Mesenchymal stem cell (in vitro differentiated cells and primary cell): ENCODE measurements around the gene MEGF11.

Experiments used
- DNase-seq: peaks from one replicate; pipeline ENCODE4 v3.0.0-alpha.2; 2013
- H2AFZ ChIP-seq: one replicate; pipeline ENCODE4 v1.6.1; 2013; ENCODE audit warnings: low read depth, mild to moderate bottlenecking, control low read depth, inconsistent platforms, low read length, moderate library complexity
- H2AK5ac ChIP-seq: 2 replicates; pipeline ENCODE4 v1.6.1; 2013; ENCODE audit warnings: low read length, moderate library complexity, mild to moderate bottlenecking, inconsistent platforms; ENCODE audit not compliant: severe bottlenecking
- H2BK120ac ChIP-seq: one replicate; pipeline ENCODE4 v1.6.1; 2013; ENCODE audit warnings: low read depth, mild to moderate bottlenecking, inconsistent platforms, low read length, moderate library complexity
- H2BK12ac ChIP-seq, 2 experiments: one replicate each; pipeline ENCODE4 v1.6.1; 2013; ENCODE audit warnings: inconsistent platforms in 2 of 2, low read length in 2 of 2, mild to moderate bottlenecking in 2 of 2, moderate library complexity in 2 of 2, control low read depth in 1 of 2
- H2BK15ac ChIP-seq: one replicate; pipeline ENCODE4 v1.6.1; 2013; ENCODE audit warnings: mild to moderate bottlenecking, low read depth, inconsistent platforms; ENCODE audit not compliant: poor library complexity, severe bottlenecking
- H2BK5ac ChIP-seq: 2 replicates; pipeline ENCODE4 v1.6.1; 2013; ENCODE audit warnings: low read depth, mild to moderate bottlenecking, low read length, control low read depth, inconsistent platforms; ENCODE audit not compliant: poor library complexity, severe bottlenecking
- H3K14ac ChIP-seq, 2 experiments: one replicate each; pipeline ENCODE4 v1.6.1; 2013; ENCODE audit warnings: inconsistent platforms in 2 of 2, low read length in 2 of 2, control low read depth in 1 of 2, mild to moderate bottlenecking in 1 of 2, moderate library complexity in 1 of 2
- H3K18ac ChIP-seq, 2 experiments: one replicate each; pipeline ENCODE4 v1.6.1; 2013; ENCODE audit warnings: inconsistent platforms in 2 of 2, low read length in 2 of 2, control low read depth in 1 of 2, low read depth in 1 of 2, mild to moderate bottlenecking in 1 of 2
- H3K23ac ChIP-seq, 2 experiments: one replicate each; pipeline ENCODE4 v1.6.1; 2013; ENCODE audit warnings: inconsistent platforms in 2 of 2, low read length in 2 of 2, mild to moderate bottlenecking in 2 of 2, moderate library complexity in 2 of 2, control low read depth in 1 of 2
- H3K27ac ChIP-seq: 2 replicates; pipeline ENCODE4 v1.5.1; 2013; ENCODE audit warnings: mild to moderate bottlenecking, moderate library complexity, low read length, control low read depth, inconsistent platforms; ENCODE audit not compliant: poor library complexity, severe bottlenecking
- H3K27me3 ChIP-seq, 2 experiments: 2 replicates each; pipeline versions ENCODE4 v1.6.1 to v1.7.0; 2013; ENCODE audit warnings: low read length in 2 of 2, mild to moderate bottlenecking in 2 of 2, moderate library complexity in 2 of 2, control low read depth in 1 of 2, inconsistent platforms in 1 of 2; ENCODE audit not compliant: control insufficient read depth in 1 of 2, insufficient read depth in 1 of 2
- H3K36me3 ChIP-seq, 2 experiments: 2 replicates each; pipeline versions ENCODE4 v1.6.1 to v1.7.0; 2013; ENCODE audit warnings: low read length in 2 of 2, control low read depth in 1 of 2, inconsistent platforms in 1 of 2, low read depth in 1 of 2, mild to moderate bottlenecking in 1 of 2; ENCODE audit not compliant: insufficient read depth in 2 of 2, control insufficient read depth in 1 of 2
- H3K4ac ChIP-seq, 2 experiments: one replicate each; pipeline ENCODE4 v1.6.1; 2013; ENCODE audit warnings: inconsistent platforms in 2 of 2, low read length in 2 of 2, mild to moderate bottlenecking in 2 of 2, moderate library complexity in 2 of 2, control low read depth in 1 of 2, low read depth in 1 of 2
- H3K4me1 ChIP-seq: 2 replicates; pipeline ENCODE4 v1.6.1; 2013; ENCODE audit warnings: low read depth, low read length, control low read depth; ENCODE audit not compliant: control insufficient read depth, insufficient read depth
- H3K4me2 ChIP-seq: 2 replicates; pipeline ENCODE4 v1.6.1; 2013; ENCODE audit warnings: low read length, mild to moderate bottlenecking, inconsistent platforms; ENCODE audit not compliant: poor library complexity, severe bottlenecking
- H3K4me3 ChIP-seq, 2 experiments: 2 replicates each; pipeline versions ENCODE4 v1.5.1 to v1.7.0; 2013; ENCODE audit warnings: low read length in 2 of 2, mild to moderate bottlenecking in 2 of 2, control low read depth in 1 of 2, low read depth in 1 of 2; ENCODE audit not compliant: insufficient read depth in 1 of 2
- H3K79me1 ChIP-seq: replicated peaks from 2 replicates; pipeline ENCODE4 v1.6.1; 2013; ENCODE audit warnings: mild to moderate bottlenecking, control low read depth, low read length, inconsistent platforms; ENCODE audit not compliant: poor library complexity, severe bottlenecking
- H3K9ac ChIP-seq: 2 replicates; pipeline ENCODE4 v1.7.0; 2013; ENCODE audit warnings: mild to moderate bottlenecking, low read length, moderate library complexity
- H3K9me3 ChIP-seq: 2 replicates; pipeline ENCODE4 v1.7.0; 2013; ENCODE audit warnings: mild to moderate bottlenecking, low read length; ENCODE audit not compliant: control insufficient read depth
- H4K8ac ChIP-seq: one replicate; pipeline ENCODE4 v1.6.1; 2013; ENCODE audit warnings: inconsistent platforms, mild to moderate bottlenecking, low read length, moderate library complexity
- H4K91ac ChIP-seq: one replicate; pipeline ENCODE4 v1.6.1; 2013; ENCODE audit warnings: mild to moderate bottlenecking, low read length, inconsistent platforms
- WGBS: methylation state at CpG from one replicate; pipeline ENCODE4 v1.1.7; 2013; ENCODE audit warnings: mixed read lengths; 5-methylcytosine and 5-hydroxymethylcytosine counted together

Gene MEGF11

DNA sequence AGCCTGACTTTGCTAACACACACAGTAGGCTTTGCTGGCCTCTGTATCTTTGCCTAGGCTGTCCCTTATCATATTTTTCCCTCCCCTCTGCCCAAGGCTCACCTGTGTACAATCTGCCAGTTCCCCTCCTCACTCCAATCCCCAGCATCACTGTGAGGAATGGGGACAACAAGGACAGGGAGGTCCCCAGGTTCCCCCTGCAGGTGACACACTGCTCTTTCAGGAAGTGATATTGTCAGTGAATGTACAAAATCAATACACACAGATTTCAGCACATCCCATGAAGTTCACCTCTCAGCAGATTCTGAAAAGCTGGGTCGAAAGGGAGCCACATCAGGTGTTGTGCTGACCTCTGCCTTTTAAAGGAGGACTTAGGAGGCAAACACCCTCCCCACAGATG, 206.8 kb downstream of the MEGF11 start:
- no peak overlapping the region for H3K18ac ChIP-seq
- no peak overlapping the region for H3K4ac ChIP-seq
- no peak overlapping the region for H3K9ac ChIP-seq
- H3K14ac ChIP-seq = no peak overlapping the region
- WGBS = 30% methylated on average over 1 of the region's 1 CpG
- no peak overlapping the region for H2BK5ac ChIP-seq
- H3K27me3 ChIP-seq = peaks cover 56 to 90% of the 10 kb centered on the region in 2 experiments
- H3K79me1 ChIP-seq = no peaks in the 10 kb centered on the region
- no peak overlapping the region for H2BK12ac ChIP-seq
- H2BK15ac ChIP-seq = no peak overlapping the region
- no peak overlapping the region for H3K23ac ChIP-seq
- H3K4me3 ChIP-seq = no peak overlapping the region
- H3K4me1 ChIP-seq = peaks cover 2% of the 10 kb centered on the region
- no peak overlapping the region for H3K27ac ChIP-seq
- no peak overlapping the region for H3K4me2 ChIP-seq
- DNase-seq = no peak
- no peak overlapping the region for H2BK120ac ChIP-seq
- H4K91ac ChIP-seq = no peak overlapping the region
- H3K9me3 ChIP-seq = peaks cover 9% of the 10 kb centered on the region
- no peak overlapping the region for H2AFZ ChIP-seq
- no peak overlapping the region for H4K8ac ChIP-seq
- H2AK5ac ChIP-seq = no peak overlapping the region
- H3K36me3 ChIP-seq = no peaks in the 10 kb centered on the region

- Histone ChIP-seq H3K4me2 (no peak overlapping the region), H2BK5ac (no peak overlapping the region), H3K4ac (no peak overlapping the region), H3K27me3 (peaks cover 55 to 91% of the 10 kb centered on the region in 2 experiments), H2AK5ac (no peak overlapping the region), H2BK120ac (no peak overlapping the region), H4K91ac (no peak overlapping the region), H3K27ac (no peak overlapping the region), H2AFZ (no peak overlapping the region), H3K9me3 (peaks cover 9% of the 10 kb centered on the region), H3K18ac (no peak overlapping the region), H3K4me3 (no peak overlapping the region), H3K23ac (no peak overlapping the region), H3K9ac (no peak overlapping the region), H4K8ac (no peak overlapping the region), H3K36me3 (no peaks in the 10 kb centered on the region), H3K79me1 (no peaks in the 10 kb centered on the region), H3K14ac (no peak overlapping the region), H3K4me1 (peaks cover 2% of the 10 kb centered on the region), H2BK12ac (no peak overlapping the region), H2BK15ac (no peak overlapping the region)
- no peak for DNase-seq
- WGBS = 87% methylated on average over 8 of the region's 8 CpGs
Observed at GRCh38 chr15:66046326-66046725, 207.2 kb downstream of the MEGF11 start.

- Histone ChIP-seq H3K18ac (no peak overlapping the region), H3K4me1 (peaks cover 2% of the 10 kb centered on the region), H4K91ac (no peak overlapping the region), H2BK12ac (no peak overlapping the region), H3K9ac (no peak overlapping the region), H3K27me3 (peaks cover 54 to 90% of the 10 kb centered on the region in 2 experiments), H2BK15ac (no peak overlapping the region), H3K79me1 (no peaks in the 10 kb centered on the region), H3K36me3 (no peaks in the 10 kb centered on the region), H3K9me3 (peaks cover 9% of the 10 kb centered on the region), H3K23ac (no peak overlapping the region), H2AFZ (no peak overlapping the region), H2BK5ac (no peak overlapping the region), H2BK120ac (no peak overlapping the region), H3K4me3 (no peak overlapping the region), H2AK5ac (no peak overlapping the region), H3K27ac (no peak overlapping the region), H4K8ac (no peak overlapping the region), H3K4ac (no peak overlapping the region), H3K14ac (no peak overlapping the region), H3K4me2 (no peak overlapping the region)
- 69% methylated on average over 5 of the region's 5 CpGs for WGBS
- no peak for DNase-seq
Observed at GRCh38 chr15:66045542-66045941, 208.0 kb downstream of the MEGF11 start.

- Histone ChIP-seq H3K79me1 (no peaks in the 10 kb centered on the region), H3K9me3 (peaks cover 9% of the 10 kb centered on the region), H3K18ac (no peak overlapping the region), H3K4me3 (no peak overlapping the region), H3K14ac (no peak overlapping the region), H2BK15ac (no peak overlapping the region), H2BK120ac (no peak overlapping the region), H3K9ac (no peak overlapping the region), H2AFZ (no peak overlapping the region), H4K91ac (no peak overlapping the region), H4K8ac (no peak overlapping the region), H2BK5ac (no peak overlapping the region), H3K4ac (no peak overlapping the region), H2BK12ac (no peak overlapping the region), H3K4me2 (no peak overlapping the region), H3K27me3 (peaks cover 59 to 90% of the 10 kb centered on the region in 2 experiments), H3K27ac (no peak overlapping the region), H3K23ac (no peak overlapping the region), H3K4me1 (peaks cover 2% of the 10 kb centered on the region), H2AK5ac (no peak overlapping the region), H3K36me3 (no peaks in the 10 kb centered on the region)
- WGBS = 83% methylated on average over 3 of the region's 3 CpGs
- DNase-seq = no peak
Observed at GRCh38 chr15:66044837-66045236, 208.7 kb downstream of the MEGF11 start.
